GM19023 (cell line): ENCODE results near the gene AZU1.
"Not testable (repeated sequence)": the region's sequence is repeated elsewhere in the genome, so short reads cannot be mapped to it uniquely, and the experiment has no call there.

ENCODE experiments used
- ATAC-seq: cut with Tn5 transposase; IDR thresholded peaks from one replicate; pipeline ENCODE4 v1.9.1; 2021; ENCODE audit warnings: mild to moderate bottlenecking, moderate library complexity; ENCODE audit not compliant: unreplicated experiment

The AZU1 gene

GRCh38 chr19:869245-870177, 41.9 kb downstream of the AZU1 start:
- ATAC-seq = no peak

DNA sequence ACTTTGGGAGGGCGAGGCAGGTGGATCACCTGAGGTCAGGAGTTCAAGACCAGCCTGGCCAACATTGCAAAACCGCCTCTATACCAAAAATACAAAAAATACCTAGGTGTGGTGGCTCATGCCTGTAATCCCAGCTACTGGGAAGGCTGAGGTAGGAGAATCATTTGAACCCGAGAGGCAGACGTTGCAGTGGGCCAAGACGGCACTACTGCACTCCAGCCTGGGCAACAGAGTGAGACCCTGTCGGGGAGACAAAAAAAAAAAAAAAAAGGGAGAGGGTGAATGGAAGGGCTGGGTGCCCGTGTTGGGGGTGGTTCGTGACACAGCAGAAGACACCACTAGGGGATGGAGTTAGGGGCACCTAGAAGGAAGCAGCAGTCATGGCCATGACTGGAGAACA, 42.7 kb downstream of the AZU1 start:
- no peak for ATAC-seq

- ATAC-seq = no peak
Measured at GRCh38 chr19:870963-871401, 43.3 kb downstream of the AZU1 start.

DNA sequence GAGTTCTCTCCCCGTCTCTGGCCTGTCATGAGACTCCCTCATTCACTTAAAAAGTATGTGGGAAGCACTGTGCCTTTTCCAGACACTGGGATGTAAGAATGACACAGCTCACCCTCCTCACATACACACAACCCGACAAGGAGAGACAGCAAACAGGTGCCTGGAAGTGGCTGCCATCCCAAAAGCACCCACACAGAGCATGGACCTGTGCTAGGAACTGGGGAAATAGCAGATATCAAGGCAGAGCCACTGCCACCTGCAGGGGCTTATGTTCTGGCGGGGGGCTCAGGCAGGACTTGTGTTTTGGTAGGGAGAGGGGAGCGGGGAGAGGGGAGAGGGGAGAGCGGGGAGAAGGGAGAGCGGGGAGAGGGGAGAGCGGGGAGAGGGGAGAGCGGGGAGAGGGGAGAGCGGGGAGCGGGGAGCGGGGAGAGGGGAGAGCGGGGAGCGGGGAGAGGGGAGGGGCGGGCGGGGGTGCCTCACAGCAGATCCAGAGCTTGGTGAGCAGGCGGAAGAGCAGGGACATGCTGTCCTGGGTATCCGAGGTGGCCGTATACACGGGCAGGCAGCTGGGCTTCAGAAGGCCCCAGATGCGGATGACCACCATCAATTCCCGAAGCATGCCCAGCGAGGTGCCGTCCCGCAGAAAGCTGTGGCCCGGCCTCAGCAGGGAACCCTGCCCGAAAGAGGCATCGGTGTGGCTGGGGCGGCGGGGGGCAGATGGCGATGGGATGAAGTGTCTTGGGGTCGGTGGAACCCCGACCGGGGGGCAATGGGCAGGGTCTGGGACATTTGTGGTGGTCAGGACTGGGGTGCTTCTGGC, 44.0 kb downstream of the AZU1 start:
- ATAC-seq = no peak

- peak; percentile 42 for ATAC-seq
Measured at GRCh38 chr19:872266-872951, 44.8 kb downstream of the AZU1 start.

- ATAC-seq = no peak
Measured at GRCh38 chr19:873084-873483, 45.4 kb downstream of the AZU1 start.

DNA sequence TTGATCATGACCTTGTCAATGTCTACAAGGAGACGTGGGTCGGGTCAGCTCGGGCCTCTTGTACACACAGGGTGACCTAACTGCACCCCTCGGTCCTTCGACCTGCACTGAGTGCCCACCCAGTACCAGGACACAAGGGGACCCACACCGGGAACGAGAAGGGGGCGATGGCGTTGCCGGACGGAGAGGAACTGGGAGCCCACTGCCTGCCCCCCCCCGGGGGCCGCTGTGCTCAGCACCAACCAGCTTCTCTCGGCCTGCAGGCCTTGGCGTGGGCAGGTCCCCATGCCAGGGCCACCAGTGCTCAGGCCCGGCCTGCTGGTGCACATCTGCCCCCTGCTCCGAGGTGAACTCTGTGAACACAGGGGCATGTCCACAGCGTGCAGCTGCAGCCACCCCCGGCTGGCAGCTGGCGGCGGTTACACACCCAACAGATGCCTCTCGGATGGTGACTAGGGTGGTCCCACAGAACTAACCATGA, 46.0 kb downstream of the AZU1 start:
- no peak for ATAC-seq

- no peak for ATAC-seq
Measured at GRCh38 chr19:875265-875879, 47.7 kb downstream of the AZU1 start.

- ATAC-seq = no peak
Measured at GRCh38 chr19:876089-876488, 48.5 kb downstream of the AZU1 start.

- ATAC-seq = no peak
Measured at GRCh38 chr19:876780-877314, 49.2 kb downstream of the AZU1 start.

DNA sequence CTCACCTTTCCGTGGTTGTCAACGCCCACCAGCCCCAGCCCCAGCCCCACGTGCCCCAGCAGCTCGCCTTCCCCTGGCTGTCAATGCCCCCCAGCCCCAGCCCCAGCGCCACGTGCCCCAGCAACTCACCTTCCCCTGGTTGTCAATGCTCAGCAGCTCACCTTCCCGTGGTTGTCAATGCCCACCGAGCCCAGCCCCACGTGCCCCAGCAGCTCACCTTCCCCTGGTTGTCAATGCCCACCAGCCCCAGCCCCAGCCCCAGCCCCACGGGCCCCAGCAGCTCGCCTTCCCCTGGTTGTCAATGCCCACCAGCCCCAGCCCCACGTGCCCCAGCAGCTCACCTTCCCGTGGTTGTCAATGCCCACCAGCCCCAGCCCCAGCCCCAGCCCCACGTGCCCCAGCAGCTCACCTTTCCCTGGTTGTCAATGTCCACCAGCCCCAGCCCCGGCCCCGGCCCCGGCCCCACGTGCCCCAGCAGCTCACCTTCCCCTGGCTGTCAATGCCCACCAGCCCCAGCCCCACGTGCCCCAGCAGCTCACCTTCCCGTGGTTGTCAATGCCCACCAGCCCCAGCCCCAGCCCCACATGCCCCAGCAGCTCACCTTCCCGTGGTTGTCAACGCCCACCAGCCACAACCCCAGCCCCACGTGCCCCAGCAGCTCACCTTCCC, 50.5 kb downstream of the AZU1 start:
- not testable (repeated sequence) for ATAC-seq

DNA sequence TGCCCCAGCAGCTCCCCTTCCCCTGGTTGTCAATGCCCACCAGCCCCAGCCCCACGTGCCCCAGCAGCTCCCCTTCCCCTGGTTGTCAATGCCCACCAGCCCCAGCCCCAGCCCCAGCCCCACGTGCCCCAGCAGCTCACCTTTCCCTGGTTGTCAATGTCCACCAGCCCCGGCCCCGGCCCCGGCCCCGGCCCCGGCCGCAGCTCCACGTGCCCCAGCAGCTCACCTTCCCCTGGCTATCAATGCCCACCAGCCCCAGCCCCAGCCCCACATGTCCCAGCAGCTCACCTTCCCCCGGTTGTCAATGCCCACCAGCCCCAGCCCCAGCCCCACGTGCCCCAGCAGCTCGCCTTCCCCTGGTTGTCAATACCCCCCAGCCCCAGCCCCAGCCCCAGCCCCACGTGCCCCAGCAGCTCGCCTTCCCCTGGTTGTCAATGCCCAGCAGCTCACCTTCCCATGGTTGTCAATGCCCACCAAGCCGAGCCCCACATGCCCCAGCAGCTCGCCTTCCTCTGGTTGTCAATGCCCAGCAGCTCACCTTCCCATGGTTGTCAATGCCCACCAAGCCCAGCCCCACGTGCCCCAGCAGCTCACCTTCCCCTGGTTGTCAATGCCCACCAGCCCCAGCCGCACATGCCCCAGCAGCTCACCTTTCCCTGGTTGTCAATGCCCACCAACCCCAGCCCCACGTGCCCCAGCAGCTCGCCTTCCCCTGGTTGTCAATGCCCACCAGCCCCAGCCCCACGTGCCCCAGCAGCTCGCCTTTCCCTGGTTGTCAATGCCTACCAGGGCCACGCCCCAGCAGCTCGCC, 51.3 kb downstream of the AZU1 start:
- not testable (repeated sequence) for ATAC-seq

DNA sequence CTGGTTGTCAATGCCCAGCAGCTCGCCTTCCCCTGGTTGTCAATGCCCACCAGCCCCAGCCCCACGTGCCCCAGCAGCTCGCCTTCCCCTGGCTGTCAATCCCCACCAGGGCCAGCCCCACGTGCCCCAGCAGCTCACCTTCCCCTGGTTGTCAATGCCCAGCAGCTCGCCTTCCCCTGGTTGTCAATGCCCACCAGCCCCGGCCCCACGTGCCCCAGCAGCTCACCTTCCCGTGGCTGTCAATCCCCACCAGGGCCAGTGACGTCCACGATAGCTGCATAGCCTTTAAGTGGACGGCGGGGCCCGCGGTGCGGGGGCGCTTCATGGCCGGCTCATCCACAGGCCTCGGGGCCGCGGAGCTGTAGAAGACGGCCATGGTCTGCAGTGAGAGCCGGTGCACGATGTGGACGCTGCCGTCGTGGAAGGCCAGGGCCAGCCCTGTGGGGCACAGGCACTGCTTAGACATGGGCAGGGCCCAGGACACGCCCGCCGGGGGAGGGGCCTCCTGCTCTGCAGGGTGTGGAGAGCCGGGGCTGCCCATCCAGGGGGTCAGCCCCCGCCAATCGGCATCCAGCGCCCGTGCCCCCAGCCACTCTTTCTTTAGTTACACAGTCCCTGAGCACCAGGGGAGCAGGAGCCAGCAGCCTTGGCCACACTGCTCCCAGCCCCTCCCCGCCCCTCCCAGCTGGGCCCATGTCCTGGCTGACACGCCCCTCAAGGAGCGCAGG, 52.2 kb downstream of the AZU1 start:
- no peak for ATAC-seq
